Ovary (tissue), 9 donors: ENCODE results near the gene ENOX1. TPM values are rescaled to one million over a fixed set of nuclear protein-coding genes. Genes with fewer than 3 reads are reported as not detected.

Source experiments
- DNase-seq, 5 donors: peaks; one replicate each; pipeline ENCODE4 v3.0.0-alpha.2; 2019 to 2020
- H3K27ac ChIP-seq, 2 donors: fragments of 200-600 bp; one replicate each; pipeline versions ENCODE4 v1.5.1 to v1.8.0; 2019 to 2022
- H3K27me3 ChIP-seq: fragments of 200-600 bp; one replicate; pipeline ENCODE4 v1.8.0; 2022
- H3K36me3 ChIP-seq: fragments of 200-600 bp; sonication (generic); one replicate; pipeline ENCODE4 v1.5.1; 2019
- H3K4me1 ChIP-seq: one replicate; pipeline ENCODE4 v1.8.1; 2013; ENCODE audit warnings: mild to moderate bottlenecking, moderate library complexity; ENCODE audit not compliant: insufficient read depth
- H3K4me3 ChIP-seq: fragments of 200-600 bp; sonication (generic); one replicate; pipeline ENCODE4 v1.5.1; 2017
- H3K9me3 ChIP-seq, 2 donors: fragments of 200-600 bp in 1 of 2; sonication (generic) in 1 of 2; one replicate each; pipeline versions ENCODE4 v1.5.1 to v1.8.1; 2013 to 2019; ENCODE audit warnings: mild to moderate bottlenecking in 1 of 2, moderate library complexity in 1 of 2
- EP300 ChIP-seq: sonication (generic); formaldehyde crosslinking; IDR thresholded peaks from one replicate; pipeline ENCODE4 v1.6.1; 2017; ENCODE audit warnings: antibody characterized with exemption
- POLR2A ChIP-seq: fragments of 450-650 bp; IDR thresholded peaks from one replicate; pipeline ENCODE4 v1.6.1; 2017; ENCODE audit warnings: antibody characterized with exemption, mild to moderate bottlenecking, moderate library complexity
- WGBS, 3 donors: extraction: QIAGEN DNeasy Blood & Tissue Kit in 1 of 3; methylation state at CpG; one replicate each; pipeline versions ENCODE4 v1.1.5 to v1.1.7; 2013 to 2017; 5-methylcytosine and 5-hydroxymethylcytosine counted together
- intact Hi-C, 4 donors: fragments of 100-400 bp; cut with DNase I; formaldehyde crosslinking; loops; one replicate each; pipeline versions ENCODE4 v1.11.0 to v1.15.1; 2022 to 2023
- polyA plus RNA-seq, 2 donors: library from polyadenylated mRNA; stranded (reverse); fragments of 200-250 nt in 1 of 2; fragments of 350-450 nt in 1 of 2; fragmentation: Illumina TruSeq in 1 of 2; extraction: RNeasy Lipid Tissue Mini Kit (QIAGEN cat#74804) in 1 of 2; gene quantifications; one replicate each; pipeline ENCODE4 v1.2.3, GENCODE V29; 2013 to 2014
- total RNA-seq, 7 donors: library from RNA; depleted of rRNA in 2 of 7; stranded (reverse); fragments of >200 nt in 2 of 7; fragmentation: NEBNext Ultra II Directional in 3 of 7; extraction: Animal tissue kit (Norgen Biotek cat#: 25700) in 3 of 7; gene quantifications; one replicate each; pipeline versions ENCODE4 v1.1.0 to v1.2.4, GENCODE V29; 2016 to 2023
- TF ChIP-seq, protein P1 (sequence below), 3 donors: fragments of 450-650 bp in 2 of 3; fragments of 200-600 bp in 1 of 3; IDR thresholded peaks; one replicate each; pipeline versions ENCODE4 v1.5.1 to v1.8.0; 2016 to 2022; ENCODE audit warnings: antibody characterized with exemption in 3 of 3, mild to moderate bottlenecking in 1 of 3
- donor health status: DM: no; HTN: no; CAD: no; lungs with moderate emphysema.
- donor health status: DM: no; HTN: no; CAD: no.
- donor health status: Bipolar disorder and iron deficiency.
- donor health status: DM: yes; HTN: yes; CAD: no.
- donor health status: DM: no; HTN: no; CAD: no.
- donor health status: DM: yes; HTN: yes; CAD: no.

ENOX1 gene
- total and polyA plus RNA-seq, 9 donors: 3.6 to 17.5 (median 7.8) TPM

DNA sequence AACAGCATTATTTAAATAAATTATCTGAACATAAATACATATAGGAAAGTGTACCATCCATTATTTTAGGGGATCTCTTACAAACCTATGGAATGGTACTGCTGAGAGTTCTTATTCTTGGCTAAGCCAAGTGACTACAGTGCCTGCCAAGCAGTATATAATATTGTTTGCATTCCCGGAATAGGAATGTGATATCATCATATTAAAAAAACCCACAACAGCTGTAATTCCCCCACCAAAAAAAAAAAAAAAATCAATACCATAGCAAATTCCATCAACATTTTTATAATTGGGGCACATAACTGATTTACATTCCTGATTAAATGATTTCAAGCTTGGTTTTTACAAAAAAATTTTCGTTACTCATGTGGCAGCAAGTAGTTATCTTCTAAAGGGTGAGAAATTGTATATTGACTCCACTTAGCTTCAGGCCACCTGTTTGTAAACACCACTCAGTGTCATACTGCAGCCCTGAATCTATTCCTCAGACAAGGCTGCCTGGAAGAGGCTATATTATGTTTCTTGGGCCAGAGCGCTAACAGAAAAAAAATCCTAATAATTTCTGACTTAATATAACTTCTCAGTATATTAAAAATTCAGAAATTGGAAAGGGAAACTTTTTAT is 485.3 kb downstream of the ENOX1 start:
- H3K27me3 ChIP-seq: no peaks in the 10 kb centered on the region
- H3K27ac ChIP-seq: no peak overlapping the region
- DNase-seq: no peak
- 65 to 84% (median 80%) methylated on average over 3 of the region's 3 CpGs for WGBS, 3 donors
- intact Hi-C loops: loop anchor here in 2 of 4 donors (10.0 kb wide), 1 partner anchor 483 kb away; the partner anchor contains the start of gene ENOX1 (in 2 of the 2)
- peaks cover 5% of the 10 kb centered on the region for H3K4me1 ChIP-seq
- no peak overlapping the region for H3K4me3 ChIP-seq
- no peaks in the 10 kb centered on the region for H3K36me3 ChIP-seq
- no peaks in the 10 kb centered on the region for H3K9me3 ChIP-seq
- TF ChIP-seq EP300 (no peak), POLR2A (no peak)

DNA sequence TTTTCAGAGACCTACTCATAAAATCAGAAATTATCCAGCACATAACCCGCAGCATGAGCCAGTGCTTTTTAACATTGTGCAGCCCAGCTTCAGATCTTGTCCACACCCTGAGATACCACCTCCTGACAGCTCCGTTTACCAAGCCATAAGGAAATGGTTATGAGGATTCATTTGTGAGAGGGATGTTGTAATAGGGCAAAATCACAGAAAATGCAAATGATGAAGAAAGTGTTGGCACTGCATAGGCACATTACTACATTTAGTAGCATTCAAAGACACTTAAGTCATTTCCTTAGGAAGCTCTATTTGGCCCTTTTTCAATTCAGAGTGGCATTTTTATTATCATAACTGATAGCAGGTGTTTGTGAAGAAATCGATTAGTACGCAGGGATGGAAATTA is 485.9 kb downstream of the ENOX1 start:
- intact Hi-C loops: loop anchor here in 2 of 4 donors (10.0 kb wide), 1 partner anchor 484 kb away; the partner anchor contains the start of gene ENOX1 (in 2 of the 2)
- WGBS, 3 donors: 85 to 92% (median 91%) methylated on average over 4 of the region's 4 CpGs
- Histone ChIP-seq H3K9me3 (no peaks in the 10 kb centered on the region), H3K4me1 (peaks cover 5% of the 10 kb centered on the region), H3K27ac (no peak overlapping the region), H3K36me3 (no peaks in the 10 kb centered on the region), H3K4me3 (no peak overlapping the region), H3K27me3 (no peaks in the 10 kb centered on the region)
- DNase-seq: no peak
- TF ChIP-seq POLR2A (no peak), EP300 (no peak)
- TF ChIP-seq, protein P1, sequence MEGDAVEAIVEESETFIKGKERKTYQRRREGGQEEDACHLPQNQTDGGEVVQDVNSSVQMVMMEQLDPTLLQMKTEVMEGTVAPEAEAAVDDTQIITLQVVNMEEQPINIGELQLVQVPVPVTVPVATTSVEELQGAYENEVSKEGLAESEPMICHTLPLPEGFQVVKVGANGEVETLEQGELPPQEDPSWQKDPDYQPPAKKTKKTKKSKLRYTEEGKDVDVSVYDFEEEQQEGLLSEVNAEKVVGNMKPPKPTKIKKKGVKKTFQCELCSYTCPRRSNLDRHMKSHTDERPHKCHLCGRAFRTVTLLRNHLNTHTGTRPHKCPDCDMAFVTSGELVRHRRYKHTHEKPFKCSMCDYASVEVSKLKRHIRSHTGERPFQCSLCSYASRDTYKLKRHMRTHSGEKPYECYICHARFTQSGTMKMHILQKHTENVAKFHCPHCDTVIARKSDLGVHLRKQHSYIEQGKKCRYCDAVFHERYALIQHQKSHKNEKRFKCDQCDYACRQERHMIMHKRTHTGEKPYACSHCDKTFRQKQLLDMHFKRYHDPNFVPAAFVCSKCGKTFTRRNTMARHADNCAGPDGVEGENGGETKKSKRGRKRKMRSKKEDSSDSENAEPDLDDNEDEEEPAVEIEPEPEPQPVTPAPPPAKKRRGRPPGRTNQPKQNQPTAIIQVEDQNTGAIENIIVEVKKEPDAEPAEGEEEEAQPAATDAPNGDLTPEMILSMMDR (IDR thresholded peaks at IDR 0.05): no peak

DNA sequence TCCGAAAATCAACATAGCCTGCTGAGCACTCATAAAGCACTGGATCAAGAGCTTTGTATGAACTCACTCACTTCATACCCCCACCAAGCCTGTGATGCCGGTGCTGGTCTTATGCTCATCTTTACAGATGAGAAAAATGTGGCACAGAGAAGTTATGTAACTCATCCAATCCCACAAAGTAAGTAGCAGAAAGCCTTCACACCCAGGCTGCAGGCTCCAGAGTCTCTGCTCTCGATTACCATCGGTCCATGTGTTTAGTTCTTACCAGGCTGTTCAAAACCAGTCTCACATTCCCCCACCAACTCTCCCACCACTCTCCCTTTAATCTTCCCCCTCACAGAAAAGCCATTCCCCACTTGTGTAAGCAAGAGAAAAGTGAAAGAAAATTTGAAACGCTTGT is 487.4 kb downstream of the ENOX1 start:
- no peak overlapping the region for H3K4me3 ChIP-seq
- intact Hi-C loops: no loop called here
- TF ChIP-seq, protein P1 (IDR thresholded peaks at IDR 0.05): no peak
- TF ChIP-seq POLR2A (no peak), EP300 (no peak)
- no peaks in the 10 kb centered on the region for H3K36me3 ChIP-seq
- 82 to 86% (median 85%) methylated on average over 5 of the region's 5 CpGs for WGBS, 3 donors
- H3K27me3 ChIP-seq: no peaks in the 10 kb centered on the region
- DNase-seq: no peak
- no peak overlapping the region for H3K27ac ChIP-seq
- H3K9me3 ChIP-seq: no peaks in the 10 kb centered on the region
- H3K4me1 ChIP-seq: peaks cover 5% of the 10 kb centered on the region

DNA sequence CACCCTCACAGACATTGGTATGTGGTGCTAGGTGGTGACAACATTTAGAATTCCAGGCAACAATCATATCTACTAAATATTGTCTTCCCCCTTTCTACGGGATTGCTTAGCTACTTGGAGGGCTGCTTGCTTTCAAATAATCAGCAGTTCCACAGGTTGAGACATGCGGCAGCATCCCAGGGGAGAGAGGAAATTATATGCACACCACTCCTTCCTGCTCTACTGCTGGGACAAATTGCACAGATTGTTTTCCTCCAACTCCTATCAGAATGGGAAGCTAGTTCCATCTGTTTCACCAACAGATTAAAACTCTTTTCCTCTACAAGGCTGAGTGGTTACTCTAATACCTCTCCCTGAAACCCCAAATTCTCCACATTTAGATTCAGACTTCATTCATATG is 488.0 kb downstream of the ENOX1 start:
- no peaks in the 10 kb centered on the region for H3K27me3 ChIP-seq
- intact Hi-C loops: no loop called here
- WGBS, 3 donors: 54 to 69% (median 58%) methylated on average over 2 of the region's 2 CpGs
- TF ChIP-seq POLR2A: no peak
- TF ChIP-seq, protein P1 (IDR thresholded peaks at IDR 0.05): no peak
- no peak for TF ChIP-seq EP300
- H3K4me3 ChIP-seq: no peak overlapping the region
- DNase-seq: no peak
- no peaks in the 10 kb centered on the region for H3K36me3 ChIP-seq
- peaks cover 5% of the 10 kb centered on the region for H3K4me1 ChIP-seq
- H3K9me3 ChIP-seq: no peaks in the 10 kb centered on the region
- H3K27ac ChIP-seq: no peak overlapping the region

DNA sequence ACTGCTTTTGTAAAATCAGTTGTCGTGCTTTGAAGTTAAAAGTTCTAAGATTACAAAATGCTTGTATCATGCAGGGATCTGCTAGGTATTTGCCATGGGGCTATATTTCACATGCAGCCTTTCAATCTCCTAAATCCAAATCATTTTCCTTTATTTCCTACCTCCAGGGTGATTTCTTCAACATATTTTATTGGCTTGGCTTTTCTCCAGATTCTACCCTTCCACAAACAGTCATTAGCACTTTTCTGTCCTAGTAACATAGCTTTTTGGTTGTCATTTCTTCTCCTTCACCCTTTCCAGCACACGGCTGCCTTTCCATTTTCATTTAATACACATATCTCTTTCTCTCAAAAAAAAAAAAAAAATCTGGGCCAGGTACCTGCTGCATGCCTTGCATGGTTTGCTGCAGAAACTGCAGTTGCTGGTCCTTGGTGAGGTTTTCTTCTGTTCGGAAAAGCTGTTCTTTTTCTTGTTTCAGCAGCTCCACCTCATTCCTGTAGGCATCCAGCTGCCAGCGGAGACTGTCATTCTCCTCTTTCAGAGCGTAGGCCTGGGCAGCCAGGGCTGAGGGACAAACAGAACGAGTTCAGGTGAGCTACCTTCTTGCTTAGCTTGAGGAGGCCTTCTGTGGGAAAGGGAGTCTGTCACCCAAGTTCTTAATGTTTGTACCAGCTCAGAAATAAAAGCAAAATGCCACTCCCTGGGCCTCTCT is 488.6 kb downstream of the ENOX1 start:
- TF ChIP-seq, protein P1 (IDR thresholded peaks at IDR 0.05): no peak
- TF ChIP-seq EP300 (no peak), POLR2A (no peak)
- 81 to 89% (median 84%) methylated on average over 6 of the region's 6 CpGs for WGBS, 3 donors
- Histone ChIP-seq H3K36me3 (no peaks in the 10 kb centered on the region), H3K4me3 (no peak overlapping the region), H3K4me1 (peaks cover 2% of the 10 kb centered on the region), H3K9me3 (no peaks in the 10 kb centered on the region), H3K27me3 (no peaks in the 10 kb centered on the region), H3K27ac (no peak overlapping the region)
- DNase-seq: no peak
- intact Hi-C loops: no loop called here
